Astrocyte of the cerebellum (primary cell): Measurements from ENCODE around the gene PRTFDC1.
A peak's percentile ranks its signal among the peaks of the same experiment; 100 is the strongest.
"Not testable (repeated sequence)": the region's sequence is repeated elsewhere in the genome, so short reads cannot be mapped to it uniquely, and the experiment has no call there.

Experiments used
- DNase-seq: peaks from one replicate; pipeline ENCODE4 v3.0.0-alpha.2; 2011; ENCODE audit warnings: low read depth
- H3K4me3 ChIP-seq: 2 replicates; pipeline ENCODE4 v1.5.1; 2011; ENCODE audit warnings: mild to moderate bottlenecking, low read depth, low read length, moderate library complexity
- CTCF ChIP-seq: IDR thresholded peaks from 2 replicates; pipeline ENCODE4 v1.5.1; 2012; ENCODE audit warnings: low read length, low read depth, moderate library complexity, mild to moderate bottlenecking; ENCODE audit errors: missing control alignments
- in situ Hi-C: cut with HindIII; loops from 2 replicates; pipeline ENCODE4 v1.10.0; 2017; ENCODE audit warnings: low sequenced_read_pairs

PRTFDC1 gene

GRCh38 chr10:24981161-24981710 is 28.8 kb upstream of the PRTFDC1 start:
- no peak for DNase-seq
- no peak overlapping the region for H3K4me3 ChIP-seq
- no peak for TF ChIP-seq CTCF
- in situ Hi-C loops = no loop called here

GRCh38 chr10:24979685-24980084 is 27.3 kb upstream of the PRTFDC1 start:
- TF ChIP-seq CTCF = no peak
- in situ Hi-C loops = no loop called here
- H3K4me3 ChIP-seq = no peak overlapping the region
- no peak for DNase-seq

GRCh38 chr10:24974976-24975375 is 22.6 kb upstream of the PRTFDC1 start:
- DNase-seq = peak; percentile 64
- in situ Hi-C loops = no loop called here
- H3K4me3 ChIP-seq = no peak overlapping the region
- TF ChIP-seq CTCF = peak; percentile 27

GRCh38 chr10:24973163-24973562 is 20.8 kb upstream of the PRTFDC1 start:
- no peak for DNase-seq
- in situ Hi-C loops = no loop called here
- TF ChIP-seq CTCF = no peak
- H3K4me3 ChIP-seq = no peak overlapping the region

GRCh38 chr10:24971374-24971773 is 19.0 kb upstream of the PRTFDC1 start:
- no peak for TF ChIP-seq CTCF
- DNase-seq = no peak
- H3K4me3 ChIP-seq = no peak overlapping the region
- in situ Hi-C loops = no loop called here

GRCh38 chr10:24969841-24970281 is 17.5 kb upstream of the PRTFDC1 start:
- H3K4me3 ChIP-seq = no peak overlapping the region
- no peak for TF ChIP-seq CTCF
- DNase-seq = no peak
- in situ Hi-C loops = no loop called here

GRCh38 chr10:24968951-24969350 is 16.5 kb upstream of the PRTFDC1 start:
- DNase-seq, H3K4me3 ChIP-seq, in situ Hi-C loops: not testable (repeated sequence)
